B cell (primary cell): ENCODE measurements around the gene TMTC3.

Experiments used
- EZH2 ChIP-seq: IDR thresholded peaks from 2 replicates; pipeline ENCODE4 v1.6.1; 2012; ENCODE audit warnings: borderline replicate concordance, low read depth, mild to moderate bottlenecking, moderate library complexity, low read length; ENCODE audit not compliant: insufficient read depth, poor library complexity, severe bottlenecking
- TF ChIP-seq, protein P1 (sequence below): fragments of 200-600 bp; IDR thresholded peaks from one replicate; pipeline ENCODE4 v1.8.0; 2022; ENCODE audit warnings: antibody characterized with exemption, mild to moderate bottlenecking

DNA sequence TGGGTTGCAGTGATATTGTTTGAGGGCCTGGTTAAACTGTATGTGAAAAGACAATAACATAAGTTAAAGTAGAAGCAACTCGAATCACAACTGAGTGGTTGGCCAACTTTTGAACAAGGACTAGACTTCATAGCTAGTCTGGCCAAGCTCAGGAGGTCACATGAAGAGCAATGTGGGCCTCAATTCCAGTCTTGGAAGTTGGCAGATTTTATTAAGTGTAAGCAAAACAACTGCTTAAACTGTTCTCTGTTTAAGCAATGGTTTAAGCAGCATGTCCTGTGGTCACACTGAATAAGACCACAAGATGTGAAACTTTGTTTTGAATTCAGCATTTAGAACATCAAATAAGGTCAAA lies 100.4 kb downstream of the TMTC3 start:
- TF ChIP-seq, protein P1, sequence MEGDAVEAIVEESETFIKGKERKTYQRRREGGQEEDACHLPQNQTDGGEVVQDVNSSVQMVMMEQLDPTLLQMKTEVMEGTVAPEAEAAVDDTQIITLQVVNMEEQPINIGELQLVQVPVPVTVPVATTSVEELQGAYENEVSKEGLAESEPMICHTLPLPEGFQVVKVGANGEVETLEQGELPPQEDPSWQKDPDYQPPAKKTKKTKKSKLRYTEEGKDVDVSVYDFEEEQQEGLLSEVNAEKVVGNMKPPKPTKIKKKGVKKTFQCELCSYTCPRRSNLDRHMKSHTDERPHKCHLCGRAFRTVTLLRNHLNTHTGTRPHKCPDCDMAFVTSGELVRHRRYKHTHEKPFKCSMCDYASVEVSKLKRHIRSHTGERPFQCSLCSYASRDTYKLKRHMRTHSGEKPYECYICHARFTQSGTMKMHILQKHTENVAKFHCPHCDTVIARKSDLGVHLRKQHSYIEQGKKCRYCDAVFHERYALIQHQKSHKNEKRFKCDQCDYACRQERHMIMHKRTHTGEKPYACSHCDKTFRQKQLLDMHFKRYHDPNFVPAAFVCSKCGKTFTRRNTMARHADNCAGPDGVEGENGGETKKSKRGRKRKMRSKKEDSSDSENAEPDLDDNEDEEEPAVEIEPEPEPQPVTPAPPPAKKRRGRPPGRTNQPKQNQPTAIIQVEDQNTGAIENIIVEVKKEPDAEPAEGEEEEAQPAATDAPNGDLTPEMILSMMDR: no peak
- no peak for TF ChIP-seq EZH2
